H1 (cell line): ENCODE results near the gene SPEN. TPM values are rescaled to one million over a fixed set of nuclear protein-coding genes. Genes with fewer than 3 reads are reported as not detected.

Experiments
- CTCF ChIA-PET: fragments of 300-600 bp; sonication (Branson Sonifier 250); formaldehyde crosslinking; loops from one replicate; lab custom pipeline; 2021; ENCODE audit not compliant: partially characterized antibody; lab: Charles Lee
- POLR2A ChIA-PET: fragments of 300-600 bp; sonication (Branson Sonifier 250); formaldehyde crosslinking; loops from one replicate; lab custom pipeline; 2021; ENCODE audit warnings: inconsistent platforms; ENCODE audit not compliant: partially characterized antibody; lab: Charles Lee
- DNase-seq, 2 experiments: peaks; one replicate each; pipeline versions ENCODE4 v3.0.0 to v3.0.0-alpha.2; 2010 to 2022; ENCODE audit warnings: low spot score in 2 of 2, low read depth in 1 of 2, mixed read lengths in 1 of 2
- FAIRE-seq: peaks from 2 replicates; lab custom pipeline; 2011; peaks lifted over from hg19 to GRCh38; lab: Jason Lieb, UNC
- H2AFZ ChIP-seq: 2 replicates; pipeline ENCODE4 v1.8.1; 2012; ENCODE audit warnings: low read length, inconsistent platforms
- H2AK5ac ChIP-seq: 2 replicates; pipeline ENCODE4 v1.6.1; 2013; ENCODE audit warnings: low read depth, low read length
- H2BK120ac ChIP-seq: replicated peaks from 2 replicates; pipeline ENCODE3; 2013; ENCODE audit warnings: low read depth, low read length, inconsistent platforms
- H2BK12ac ChIP-seq: 2 replicates; pipeline ENCODE4 v1.6.1; 2013; ENCODE audit warnings: low read depth, low read length
- H2BK15ac ChIP-seq: 2 replicates; pipeline ENCODE4 v1.6.1; 2013; ENCODE audit warnings: low read length
- H2BK20ac ChIP-seq: 2 replicates; pipeline ENCODE4 v1.6.1; 2013; ENCODE audit warnings: low read length
- H2BK5ac ChIP-seq: 2 replicates; pipeline ENCODE4 v1.6.1; 2013; ENCODE audit warnings: low read depth, low read length
- H3K14ac ChIP-seq: 2 replicates; pipeline ENCODE4 v1.6.1; 2013; ENCODE audit warnings: inconsistent platforms; ENCODE audit not compliant: insufficient read length
- H3K18ac ChIP-seq: 2 replicates; pipeline ENCODE4 v1.6.1; 2013; ENCODE audit warnings: low read length; ENCODE audit errors: extremely low read depth
- H3K23ac ChIP-seq: 2 replicates; pipeline ENCODE4 v1.6.1; 2013; ENCODE audit warnings: inconsistent platforms; ENCODE audit not compliant: insufficient read length
- H3K23me2 ChIP-seq: 2 replicates; pipeline ENCODE4 v1.6.1; 2013; ENCODE audit warnings: low read depth, low read length
- H3K27ac ChIP-seq: 2 replicates; pipeline ENCODE4 v1.6.1; 2011; ENCODE audit warnings: low read depth, low read length, inconsistent platforms
- H3K27me3 ChIP-seq, 4 experiments: replicated peaks in 1 of 4; 1 replicate in 1 of 4; 2 replicates in 3 of 4; pipeline versions ENCODE4 v1.6.1 to v1.8.1; 2011 to 2013; ENCODE audit warnings: low read length in 3 of 4, mild to moderate bottlenecking in 3 of 4, inconsistent platforms in 2 of 4, mixed read lengths in 2 of 4, moderate library complexity in 1 of 4; ENCODE audit not compliant: control insufficient read depth in 3 of 4, insufficient read depth in 3 of 4; ENCODE audit errors: extremely low read depth in 1 of 4
- H3K36me3 ChIP-seq, 4 experiments: 2 replicates each; pipeline versions ENCODE4 v1.6.1 to v1.8.1; 2011 to 2013; ENCODE audit warnings: mild to moderate bottlenecking in 4 of 4, low read length in 3 of 4, moderate library complexity in 2 of 4, control low read depth in 1 of 4, inconsistent platforms in 1 of 4; ENCODE audit not compliant: insufficient read depth in 4 of 4, control insufficient read depth in 2 of 4
- H3K4ac ChIP-seq: replicated peaks from 2 replicates; pipeline ENCODE3; 2013; ENCODE audit warnings: low read length, low read depth, mixed read lengths, inconsistent platforms; ENCODE audit not compliant: insufficient read length
- H3K4me1 ChIP-seq, 4 experiments: replicated peaks in 1 of 4; 1 replicate in 1 of 4; 2 replicates in 3 of 4; pipeline versions ENCODE4 v1.6.1 to v1.8.1; 2011 to 2013; ENCODE audit warnings: low read length in 3 of 4, inconsistent platforms in 2 of 4, mixed read lengths in 1 of 4; ENCODE audit not compliant: insufficient read depth in 4 of 4, control insufficient read depth in 3 of 4
- H3K4me2 ChIP-seq, 2 experiments: 2 replicates each; pipeline versions ENCODE4 v1.6.1 to v1.8.1; 2011 to 2013; ENCODE audit warnings: low read depth in 2 of 2, low read length in 2 of 2, control low read depth in 1 of 2, inconsistent platforms in 1 of 2, mild to moderate bottlenecking in 1 of 2; ENCODE audit not compliant: insufficient read depth in 1 of 2
- H3K4me3 ChIP-seq, 4 experiments: fragments of 200-600, 300-600 bp in 1 of 4; sonication (generic), shearing (Covaris generic), sonication (Bioruptor Twin) in 1 of 4; 2 replicates each; pipeline versions ENCODE4 v1.5.1 to v1.8.1; 2011 to 2016; ENCODE audit warnings: low read length in 4 of 4, low read depth in 3 of 4, control low read depth in 2 of 4, inconsistent platforms in 2 of 4, mild to moderate bottlenecking in 2 of 4, mixed read lengths in 1 of 4, moderate library complexity in 1 of 4; ENCODE audit not compliant: insufficient read depth in 2 of 4; ENCODE audit errors: extremely low read depth in 1 of 4
- H3K56ac ChIP-seq: replicated peaks from 2 replicates; pipeline ENCODE3; 2013; ENCODE audit warnings: low read depth, mild to moderate bottlenecking, mixed read lengths, low read length, inconsistent platforms; ENCODE audit not compliant: insufficient read length
- H3K79me1 ChIP-seq: 2 replicates; pipeline ENCODE4 v1.6.1; 2013; ENCODE audit warnings: low read depth, low read length, control low read depth
- H3K79me2 ChIP-seq, 2 experiments: 2 replicates each; pipeline versions ENCODE4 v1.6.1 to v1.8.1; 2012 to 2013; ENCODE audit warnings: low read length in 2 of 2, mild to moderate bottlenecking in 2 of 2, inconsistent platforms in 1 of 2; ENCODE audit not compliant: insufficient read depth in 2 of 2, control insufficient read depth in 1 of 2
- H3K9ac ChIP-seq, 4 experiments: replicated peaks in 1 of 4; 1 replicate in 1 of 4; 2 replicates in 3 of 4; pipeline versions ENCODE4 v1.6.1 to v1.8.1; 2011 to 2013; ENCODE audit warnings: low read depth in 3 of 4, low read length in 3 of 4, control low read depth in 2 of 4, mild to moderate bottlenecking in 2 of 4, moderate library complexity in 2 of 4, inconsistent platforms in 1 of 4; ENCODE audit errors: extremely low read depth in 1 of 4
- H3K9me3 ChIP-seq, 2 experiments: 2 replicates each; pipeline versions ENCODE4 v1.6.1 to v1.8.1; 2012 to 2013; ENCODE audit warnings: mild to moderate bottlenecking in 2 of 2, moderate library complexity in 2 of 2, control low read depth in 1 of 2, inconsistent platforms in 1 of 2, low read depth in 1 of 2, low read length in 1 of 2, mixed read lengths in 1 of 2; ENCODE audit not compliant: insufficient read depth in 2 of 2
- H4K20me1 ChIP-seq, 2 experiments: replicated peaks in 1 of 2; 2 replicates each; pipeline versions ENCODE3 to v1.8.1; 2011 to 2013; ENCODE audit warnings: inconsistent platforms in 2 of 2, low read length in 2 of 2, mild to moderate bottlenecking in 1 of 2; ENCODE audit not compliant: insufficient read depth in 2 of 2, control insufficient read depth in 1 of 2
- H4K5ac ChIP-seq: 2 replicates; pipeline ENCODE4 v1.6.1; 2013; ENCODE audit warnings: low read length, low read depth, mixed read lengths, inconsistent platforms; ENCODE audit not compliant: insufficient read length
- H4K8ac ChIP-seq: 2 replicates; pipeline ENCODE4 v1.8.0; 2013; ENCODE audit warnings: mild to moderate bottlenecking, moderate library complexity, low read length, inconsistent platforms; ENCODE audit not compliant: insufficient read depth; ENCODE audit errors: extremely low read depth
- H4K91ac ChIP-seq: replicated peaks from 2 replicates; pipeline ENCODE3; 2013; ENCODE audit warnings: low read length, mixed read lengths, inconsistent platforms; ENCODE audit not compliant: insufficient read length
- FOSL1 ChIP-seq: IDR thresholded peaks from 2 replicates; pipeline ENCODE4 v1.6.1; 2011; ENCODE audit warnings: mild to moderate bottlenecking, low read depth, low read length, moderate library complexity; ENCODE audit not compliant: insufficient read depth
- NRF1 ChIP-seq: IDR thresholded peaks from 2 replicates; pipeline ENCODE4 v1.6.1; 2011; ENCODE audit warnings: mild to moderate bottlenecking, low read depth, low read length, improper control_type of control experiment
- SIN3A ChIP-seq, 2 experiments: IDR thresholded peaks in 1 of 2; conservative IDR thresholded peaks in 1 of 2; 2 replicates each; pipeline ENCODE4 v1.6.1; 2011 to 2012; ENCODE audit warnings: low read length in 2 of 2, improper control_type of control experiment in 1 of 2, low read depth in 1 of 2, mild to moderate bottlenecking in 1 of 2
- WGBS, 2 experiments: shearing (Covaris generic) in 1 of 2; methylation state at CpG; one replicate each; pipeline versions ENCODE4 v1.1.6 to v1.1.7; 2013 to 2015; ENCODE audit warnings: low lambda C conversion rate in 2 of 2, mixed read lengths in 2 of 2, inconsistent platforms in 1 of 2, low coverage in 1 of 2, missing lambda C conversion rate in 1 of 2; ENCODE audit not compliant: insufficient replicate concordance in 2 of 2, insufficient coverage in 1 of 2, insufficient read length in 1 of 2; ENCODE audit errors: extremely low coverage in 1 of 2, missing lambda C conversion rate in 1 of 2; 5-methylcytosine and 5-hydroxymethylcytosine counted together
- polyA plus RNA-seq, 7 experiments: library from polyadenylated mRNA; depleted of rRNA in 3 of 7; stranded (reverse) in 5 of 7; unstranded in 2 of 7; fragments of >200 nt in 5 of 7; fragments of 200-250 nt in 2 of 7; gene quantifications; 1 replicate in 5 of 7; 2 replicates in 1 of 7; 4 replicates in 1 of 7; pipeline versions ENCODE4 v1.2.1 to v1.2.3, GENCODE V29; 2011 to 2013; ENCODE audit warnings: missing spikeins in 2 of 7, mixed read lengths in 2 of 7
- total RNA-seq: library from RNA; stranded (reverse); fragmentation: NEBNext Ultra II Directional; extraction: Animal tissue kit (Norgen Biotek cat#: 25700); gene quantifications from 2 replicates; pipeline ENCODE4 v1.2.1, GENCODE V29; 2021

SPEN gene
- total and polyA plus RNA-seq, 2 of the 8 experiments (the other 6 are each of a cell fraction or from before 2014, with no cell fraction given): 12.5 to 52.1 TPM

DNA sequence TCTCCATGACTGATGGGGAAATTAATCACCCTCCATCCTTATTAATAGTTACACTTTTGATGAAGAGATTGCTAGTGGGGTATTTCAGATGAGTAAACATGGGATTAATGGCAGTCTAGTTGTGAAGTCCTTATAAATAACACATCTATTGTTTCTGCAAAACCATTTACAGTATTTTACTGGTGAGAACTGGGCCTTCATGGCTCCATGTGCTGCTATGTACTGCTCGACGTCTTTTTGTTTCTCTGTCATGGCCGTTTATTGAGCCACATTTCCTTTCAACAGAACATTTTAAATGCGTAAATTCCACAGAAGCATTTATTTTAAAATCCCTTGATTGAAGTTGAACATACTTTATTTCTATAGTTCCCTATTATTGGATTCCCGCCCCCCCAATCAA, 34.5 kb downstream of the SPEN start:
- CTCF ChIA-PET: no interaction called here
- H3K23ac ChIP-seq: no peak overlapping the region
- H3K9me3 ChIP-seq: no peaks in the 10 kb centered on the region
- no peak overlapping the region for H4K91ac ChIP-seq
- peaks cover 0 to 1% (median 0%) of the 10 kb centered on the region in 4 experiments; a peak in 1 of 8 replicates for H3K36me3 ChIP-seq
- DNase-seq (no peak), FAIRE-seq (no peak)
- H2AFZ ChIP-seq: no peak overlapping the region
- H3K18ac ChIP-seq: no peak overlapping the region
- no peak overlapping the region for H3K56ac ChIP-seq
- no peak overlapping the region for H3K4me2 ChIP-seq
- H2BK15ac ChIP-seq: no peak overlapping the region
- TF ChIP-seq NRF1 (no peak), FOSL1 (no peak), SIN3A (conservative IDR thresholded peaks at IDR 0.05 in 1 of 2, IDR thresholded peaks at IDR 0.05 in 1 of 2; ENCODE audit: low read depth in 1 of 2, low read length in 2 of 2) (no peak)
- TF ChIP-seq, all 59 proteins: peak for 0
- Histone ChIP-seq H3K4ac (no peak overlapping the region), H3K14ac (no peak overlapping the region), H3K79me2 (peaks cover 5 to 93% of the 10 kb centered on the region in 2 experiments), H2BK120ac (no peak overlapping the region), H3K23me2 (no peaks in the 10 kb centered on the region), H3K9ac (no peak overlapping the region), H2BK5ac (no peak overlapping the region), H2BK20ac (no peak overlapping the region), H3K79me1 (peaks cover 8% of the 10 kb centered on the region), H3K27me3 (no peaks in the 10 kb centered on the region), H2BK12ac (no peak overlapping the region), H3K4me3 (no peak overlapping the region), H4K5ac (no peak overlapping the region), H4K8ac (no peak overlapping the region), H2AK5ac (no peak overlapping the region), H4K20me1 (peaks cover 4 to 8% of the 10 kb centered on the region in 2 experiments), H3K27ac (no peak overlapping the region), H3K4me1 (peaks cover 0 to 9% (median 2%) of the 10 kb centered on the region in 4 experiments; a peak in 5 of 7 replicates)
- POLR2A ChIA-PET: no interaction called here
- WGBS, 2 experiments: 93% methylated on average over 5 of the region's 5 CpGs; no CpG with 5 or more reads in 1 of the 2 experiments
